Pancreas (tissue), 10 donors: ENCODE results near the gene MSI2. TPM values are rescaled to one million over a fixed set of nuclear protein-coding genes. Genes with fewer than 3 reads are reported as not detected.

Source experiments
- ATAC-seq, 4 donors: fragments of 200-7000 bp; cut with Tn5 transposase; one replicate each; pipeline versions ENCODE4 v1.8.0 to v1.9.1; 2020; ENCODE audit warnings: mild to moderate bottlenecking in 4 of 4, moderate library complexity in 4 of 4
- DNase-seq, 6 donors: peaks; one replicate each; pipeline ENCODE4 v3.0.0-alpha.2; 2020
- FAIRE-seq: peaks from 2 replicates; lab custom pipeline; 2012; peaks lifted over from hg19 to GRCh38; lab: Jason Lieb, UNC
- H3K27ac ChIP-seq, 4 donors: fragments of 200-600 bp; sonication (generic); 1 replicate in 3 of 4; 2 replicates in 1 of 4; pipeline versions ENCODE4 v1.5.0 to v1.8.0; 2020
- H3K27me3 ChIP-seq, 4 donors: fragments of 200-600 bp; one replicate each; pipeline ENCODE4 v1.8.0; 2021
- H3K36me3 ChIP-seq, 3 donors: fragments of 200-600 bp; sonication (generic) in 1 of 3; one replicate each; pipeline versions ENCODE4 v1.5.0 to v1.8.0; 2020 to 2021
- H3K4me1 ChIP-seq, 3 donors: fragments of 200-600 bp; one replicate each; pipeline ENCODE4 v1.8.0; 2021
- H3K4me3 ChIP-seq, 4 donors: fragments of 200-600 bp; sonication (generic) in 2 of 4; one replicate each; pipeline versions ENCODE4 v1.5.0 to v1.8.0; 2020 to 2021
- H3K9me3 ChIP-seq, 4 donors: fragments of 200-600 bp; one replicate each; pipeline ENCODE4 v1.8.0; 2021
- CTCF ChIP-seq, 4 donors: fragments of 200-600 bp; sonication (generic) in 3 of 4; IDR thresholded peaks; one replicate each; pipeline versions ENCODE4 v1.5.0 to v1.8.0; 2021; ENCODE audit warnings: antibody characterized with exemption in 4 of 4
- WGBS, 2 donors: extraction: QIAGEN DNeasy Blood & Tissue Kit; methylation state at CpG; one replicate each; pipeline ENCODE4 v1.1.7; 2013; 5-methylcytosine and 5-hydroxymethylcytosine counted together
- intact Hi-C, 3 donors: fragments of 100-400 bp; cut with DNase I; formaldehyde crosslinking; loops; one replicate each; pipeline versions ENCODE4 v1.11.1 to v1.14.2; 2022
- polyA plus RNA-seq, 2 donors: library from polyadenylated mRNA; stranded (reverse); fragments of 200-250 nt; gene quantifications; one replicate each; pipeline ENCODE4 v1.2.3, GENCODE V29; 2013
- total RNA-seq, 6 donors: library from RNA; stranded (reverse); fragmentation: NEBNext Ultra II Directional in 4 of 6; extraction: Animal tissue kit (Norgen Biotek cat#: 25700) in 4 of 6; gene quantifications; one replicate each; pipeline versions ENCODE4 v1.2.1 to v1.2.4, GENCODE V29; 2021 to 2023
- donor health status: healthy with polysubstance abuse.
- donor health status: DM: no; HTN: no; CAD: no; lungs with moderate emphysema.
- donor health status: DM: no; HTN: no; CAD: no.
- donor health status: control.
- donor health status: control.
- donor health status: Bipolar disorder and iron deficiency.
- donor health status: DM: yes; HTN: yes; CAD: no.
- donor health status: DM: no; HTN: no; CAD: no.
- donor health status: DM: no; HTN: no; CAD: no.
- donor health status: DM: yes; HTN: yes; CAD: no.

The MSI2 gene
- total and polyA plus RNA-seq, 8 donors = 10.4 to 48.9 (median 30.1) TPM

GRCh38 chr17:57331423-57331822, 75.1 kb downstream of the MSI2 start:
- no peak for ATAC-seq
- Histone ChIP-seq H3K9me3 (no peaks in the 10 kb centered on the region), H3K4me3 (no peak overlapping the region), H3K36me3 (no peaks in the 10 kb centered on the region), H3K4me1 (peaks cover 0 to 2% (median 0%) of the 10 kb centered on the region in 3 donors), H3K27me3 (no peaks in the 10 kb centered on the region), H3K27ac (no peak overlapping the region)
- intact Hi-C loops = no loop called here
- WGBS, 2 donors = 93 to 95% methylated on average over 9 of the region's 9 CpGs
- no peak for FAIRE-seq
- no peak for TF ChIP-seq CTCF (IDR thresholded peaks at IDR 0.05)
- no peak for DNase-seq

- TF ChIP-seq CTCF (IDR thresholded peaks at IDR 0.05) = no peak
- Histone ChIP-seq H3K9me3 (no peaks in the 10 kb centered on the region), H3K4me1 (no peaks in the 10 kb centered on the region), H3K27ac (no peak overlapping the region), H3K4me3 (no peak overlapping the region), H3K27me3 (no peaks in the 10 kb centered on the region), H3K36me3 (no peaks in the 10 kb centered on the region)
- ATAC-seq = no peak
- no peak for FAIRE-seq
- 95 to 96% methylated on average over 5 of the region's 5 CpGs for WGBS, 2 donors
- intact Hi-C loops = no loop called here
- DNase-seq = no peak
Measured at GRCh38 chr17:57332501-57332900, 76.2 kb downstream of the MSI2 start.

- TF ChIP-seq CTCF (IDR thresholded peaks at IDR 0.05) = no peak
- intact Hi-C loops = no loop called here
- FAIRE-seq (no peak), DNase-seq (no peak), ATAC-seq (no peak)
- Histone ChIP-seq H3K4me1 (no peaks in the 10 kb centered on the region), H3K4me3 (no peak overlapping the region), H3K36me3 (no peaks in the 10 kb centered on the region), H3K27ac (no peak overlapping the region), H3K9me3 (no peaks in the 10 kb centered on the region), H3K27me3 (no peaks in the 10 kb centered on the region)
- 86 to 88% methylated on average over 7 of the region's 7 CpGs for WGBS, 2 donors
Measured at GRCh38 chr17:57335195-57335792, 79.0 kb downstream of the MSI2 start.

GRCh38 chr17:57337390-57337789, 81.1 kb downstream of the MSI2 start:
- H3K4me1 ChIP-seq = peaks cover 0 to 2% (median 0%) of the 10 kb centered on the region in 3 donors
- FAIRE-seq (no peak), ATAC-seq (no peak), DNase-seq (no peak)
- H3K4me3 ChIP-seq = no peak overlapping the region
- no peaks in the 10 kb centered on the region for H3K27me3 ChIP-seq
- H3K36me3 ChIP-seq = no peaks in the 10 kb centered on the region
- TF ChIP-seq CTCF (IDR thresholded peaks at IDR 0.05) = no peak
- WGBS, 2 donors = 64 to 73% methylated on average over 12 of the region's 12 CpGs
- no peak overlapping the region for H3K27ac ChIP-seq
- intact Hi-C loops = no loop called here
- no peaks in the 10 kb centered on the region for H3K9me3 ChIP-seq

GRCh38 chr17:57338257-57338914, 82.1 kb downstream of the MSI2 start:
- 91 to 94% methylated on average over 13 of the region's 13 CpGs for WGBS, 2 donors
- intact Hi-C loops = no loop called here
- Histone ChIP-seq H3K4me3 (no peak overlapping the region), H3K27ac (no peak overlapping the region), H3K9me3 (no peaks in the 10 kb centered on the region), H3K27me3 (no peaks in the 10 kb centered on the region), H3K4me1 (peaks cover 0 to 7% (median 0%) of the 10 kb centered on the region in 3 donors), H3K36me3 (no peaks in the 10 kb centered on the region)
- ATAC-seq (no peak), FAIRE-seq (no peak), DNase-seq (no peak)
- no peak for TF ChIP-seq CTCF (IDR thresholded peaks at IDR 0.05)
